T-helper 2 cell (primary cell): ENCODE data around the gene FGF10.

Experiments used
- DNase-seq, 5 experiments: peaks; one replicate each; pipeline versions ENCODE4 v3.0.0 to v3.0.0-alpha.2; 2012 to 2022
- total RNA-seq, 2 donors: gene quantifications; one replicate each; lab custom pipeline; 2026; lab: John Stamatoyannopoulos, UW

Gene FGF10
- total RNA-seq: 0 reads per million in 2 donors

- DNase-seq: peak in 1 of 5 experiments; percentile 10
Observed at GRCh38 chr5:44389090-44389822, at the start of gene FGF10. FGF10 (minus strand) TSS chr5:44389420; CDS start chr5:44388682, 738 bp downstream.

- DNase-seq: no peak
Observed at GRCh38 chr5:44426944-44427343, 37.7 kb upstream of the FGF10 start.

GRCh38 chr5:44412286-44412685 lies 23.1 kb upstream of the FGF10 start:
- no peak for DNase-seq

- DNase-seq: peak in 1 of 5 experiments; percentile 44
Observed at GRCh38 chr5:44402084-44402483, 12.9 kb upstream of the FGF10 start.

GRCh38 chr5:44401611-44402010 lies 12.4 kb upstream of the FGF10 start:
- no peak for DNase-seq

GRCh38 chr5:44398382-44398781 lies 9.2 kb upstream of the FGF10 start:
- no peak for DNase-seq

GRCh38 chr5:44396312-44396711 lies 7.1 kb upstream of the FGF10 start:
- no peak for DNase-seq

GRCh38 chr5:44390351-44390750 lies 1.1 kb upstream of the FGF10 start:
- DNase-seq: no peak

- no peak for DNase-seq
Observed at GRCh38 chr5:44389823-44390143, 563 bp upstream of the FGF10 start.

GRCh38 chr5:44388321-44389089 lies 715 bp downstream of the FGF10 start:
- no peak for DNase-seq

GRCh38 chr5:44387921-44388320 lies 1.3 kb downstream of the FGF10 start:
- no peak for DNase-seq

- DNase-seq: no peak
Observed at GRCh38 chr5:44387406-44387805, 1.8 kb downstream of the FGF10 start.

- DNase-seq: no peak
Observed at GRCh38 chr5:44385291-44385900, 3.8 kb downstream of the FGF10 start.

GRCh38 chr5:44384816-44385215 lies 4.4 kb downstream of the FGF10 start:
- no peak for DNase-seq

GRCh38 chr5:44382894-44383293 lies 6.3 kb downstream of the FGF10 start:
- no peak for DNase-seq

- no peak for DNase-seq
Observed at GRCh38 chr5:44377057-44377456, 12.2 kb downstream of the FGF10 start.

GRCh38 chr5:44372028-44372427 lies 17.2 kb downstream of the FGF10 start:
- no peak for DNase-seq

- DNase-seq: no peak
Observed at GRCh38 chr5:44367203-44367602, 22.0 kb downstream of the FGF10 start.

GRCh38 chr5:44365345-44365744 lies 23.9 kb downstream of the FGF10 start:
- no peak for DNase-seq

GRCh38 chr5:44364097-44364496 lies 25.1 kb downstream of the FGF10 start:
- no peak for DNase-seq

- no peak for DNase-seq
Observed at GRCh38 chr5:44361342-44362001, 27.7 kb downstream of the FGF10 start.

- DNase-seq: no peak
Observed at GRCh38 chr5:44360919-44361318, 28.3 kb downstream of the FGF10 start.

GRCh38 chr5:44358421-44358820 lies 30.8 kb downstream of the FGF10 start:
- no peak for DNase-seq
